Thoracic aorta (tissue), 2 donors: ENCODE data around the gene HNRNPF. TPM values are rescaled to one million over a fixed set of nuclear protein-coding genes. Genes with fewer than 3 reads are reported as not detected.

Experiments
- ATAC-seq: fragments of 150-250 bp; one replicate; pipeline ENCODE4 v1.8.0; 2017; ENCODE audit warnings: low read depth; ENCODE audit not compliant: insufficient number of reproducible peaks, low FRiP score
- DNase-seq: peaks from one replicate; pipeline ENCODE4 v3.0.0-alpha.2; 2020; ENCODE audit warnings: low spot score
- H3K27ac ChIP-seq, 2 donors: fragments of 200-600 bp; sonication (generic); 1 replicate in 1 of 2; 2 replicates in 1 of 2; pipeline ENCODE4 v1.5.1; 2016; ENCODE audit warnings: mild to moderate bottlenecking in 2 of 2, moderate library complexity in 2 of 2
- H3K27me3 ChIP-seq: fragments of 200-600 bp; sonication (generic); replicated peaks from 2 replicates; pipeline ENCODE4 v1.6.0; 2016; ENCODE audit warnings: mild to moderate bottlenecking; ENCODE audit not compliant: insufficient read depth
- H3K36me3 ChIP-seq: fragments of 200-600 bp; sonication (generic); one replicate; pipeline ENCODE4 v1.5.1; 2016
- H3K4me1 ChIP-seq, 2 donors: fragments of 200-600 bp; sonication (generic); 1 replicate in 1 of 2; 2 replicates in 1 of 2; pipeline versions ENCODE4 v1.5.1 to v1.6.0; 2016; ENCODE audit warnings: low read depth in 2 of 2, mild to moderate bottlenecking in 1 of 2; ENCODE audit not compliant: control insufficient read depth in 1 of 2
- H3K4me3 ChIP-seq: fragments of 200-600 bp; sonication (generic); 2 replicates; pipeline ENCODE4 v1.5.1; 2016; ENCODE audit warnings: mild to moderate bottlenecking
- H3K9me3 ChIP-seq: fragments of 200-600 bp; sonication (generic); 2 replicates; pipeline ENCODE4 v1.5.1; 2016
- CTCF ChIP-seq: fragments of 200-600 bp; sonication (generic); IDR thresholded peaks from one replicate; pipeline ENCODE4 v1.5.1; 2019; ENCODE audit warnings: antibody characterized with exemption
- total RNA-seq, 2 donors: library from RNA; depleted of rRNA; stranded (reverse); fragments of >200 nt; gene quantifications; one replicate each; pipeline versions ENCODE4 v1.1.0 to v1.2.3, GENCODE V29; 2016

Gene HNRNPF
- total RNA-seq, 2 donors from 2014 or later, result 86.6 to 137 TPM

- no peaks in the 10 kb centered on the region for H3K36me3 ChIP-seq
- no peak for DNase-seq
Measured at GRCh38 chr10:43370671-43371215, 38.2 kb downstream of the HNRNPF start.

GRCh38 chr10:43369921-43370320 is 39.1 kb downstream of the HNRNPF start:
- no peaks in the 10 kb centered on the region for H3K27me3 ChIP-seq
- no peak for ATAC-seq
- DNase-seq, result no peak

More at GRCh38 chr10:43370671-43371215, 38.2 kb downstream of the HNRNPF start:
- Histone ChIP-seq H3K4me3 (no peak overlapping the region), H3K27ac (no peak overlapping the region), H3K4me1 (no peaks in the 10 kb centered on the region), H3K9me3 (no peaks in the 10 kb centered on the region), H3K27me3 (no peaks in the 10 kb centered on the region)
- TF ChIP-seq CTCF, result no peak
- ATAC-seq, result no peak

GRCh38 chr10:43365001-43365400 is 44.0 kb downstream of the HNRNPF start:
- H3K4me3 ChIP-seq, result no peak overlapping the region
- H3K27me3 ChIP-seq, result no peaks in the 10 kb centered on the region
- ATAC-seq (no peak), DNase-seq (no peak)
- H3K4me1 ChIP-seq, result peaks cover 5 to 9% of the 10 kb centered on the region in 2 donors
- H3K36me3 ChIP-seq, result no peaks in the 10 kb centered on the region
- no peak for TF ChIP-seq CTCF
- H3K27ac ChIP-seq, result no peak overlapping the region
- H3K9me3 ChIP-seq, result no peaks in the 10 kb centered on the region

More at GRCh38 chr10:43369921-43370320, 39.1 kb downstream of the HNRNPF start:
- no peak overlapping the region for H3K27ac ChIP-seq
- no peaks in the 10 kb centered on the region for H3K9me3 ChIP-seq
- TF ChIP-seq CTCF, result no peak
- no peaks in the 10 kb centered on the region for H3K4me1 ChIP-seq
- no peaks in the 10 kb centered on the region for H3K36me3 ChIP-seq
- no peak overlapping the region for H3K4me3 ChIP-seq

- DNase-seq (peak; percentile 83), ATAC-seq (peak; percentile 90)
- H3K27me3 ChIP-seq, result no peaks in the 10 kb centered on the region
- peak overlapping the region in 1 of 2 donors; percentile 36 for H3K27ac ChIP-seq
- H3K4me1 ChIP-seq, result peaks cover 5 to 9% of the 10 kb centered on the region in 2 donors
- H3K36me3 ChIP-seq, result no peaks in the 10 kb centered on the region
- no peaks in the 10 kb centered on the region for H3K9me3 ChIP-seq
- peak; percentile 24 for TF ChIP-seq CTCF
- peak overlapping the region; percentile 73 for H3K4me3 ChIP-seq
Measured at GRCh38 chr10:43362191-43362839, 46.7 kb downstream of the HNRNPF start.

- DNase-seq, result no peak
- ATAC-seq, result no peak
- TF ChIP-seq CTCF, result no peak
- H3K4me1 ChIP-seq, result peaks cover 5 to 9% of the 10 kb centered on the region in 2 donors
- H3K4me3 ChIP-seq, result peak overlapping the region; percentile 73
- no peaks in the 10 kb centered on the region for H3K36me3 ChIP-seq
- H3K27ac ChIP-seq, result peak overlapping the region in 1 of 2 donors; percentile 36
- no peaks in the 10 kb centered on the region for H3K27me3 ChIP-seq
- no peaks in the 10 kb centered on the region for H3K9me3 ChIP-seq
Measured at GRCh38 chr10:43361547-43362190, 47.3 kb downstream of the HNRNPF start.
